NCI-H69 (cell line): ENCODE data around the gene WSCD1.

Experiments used
- DNase-seq: peaks from one replicate; lab custom pipeline; 2025; lab: John Stamatoyannopoulos, UW

The WSCD1 gene

DNA sequence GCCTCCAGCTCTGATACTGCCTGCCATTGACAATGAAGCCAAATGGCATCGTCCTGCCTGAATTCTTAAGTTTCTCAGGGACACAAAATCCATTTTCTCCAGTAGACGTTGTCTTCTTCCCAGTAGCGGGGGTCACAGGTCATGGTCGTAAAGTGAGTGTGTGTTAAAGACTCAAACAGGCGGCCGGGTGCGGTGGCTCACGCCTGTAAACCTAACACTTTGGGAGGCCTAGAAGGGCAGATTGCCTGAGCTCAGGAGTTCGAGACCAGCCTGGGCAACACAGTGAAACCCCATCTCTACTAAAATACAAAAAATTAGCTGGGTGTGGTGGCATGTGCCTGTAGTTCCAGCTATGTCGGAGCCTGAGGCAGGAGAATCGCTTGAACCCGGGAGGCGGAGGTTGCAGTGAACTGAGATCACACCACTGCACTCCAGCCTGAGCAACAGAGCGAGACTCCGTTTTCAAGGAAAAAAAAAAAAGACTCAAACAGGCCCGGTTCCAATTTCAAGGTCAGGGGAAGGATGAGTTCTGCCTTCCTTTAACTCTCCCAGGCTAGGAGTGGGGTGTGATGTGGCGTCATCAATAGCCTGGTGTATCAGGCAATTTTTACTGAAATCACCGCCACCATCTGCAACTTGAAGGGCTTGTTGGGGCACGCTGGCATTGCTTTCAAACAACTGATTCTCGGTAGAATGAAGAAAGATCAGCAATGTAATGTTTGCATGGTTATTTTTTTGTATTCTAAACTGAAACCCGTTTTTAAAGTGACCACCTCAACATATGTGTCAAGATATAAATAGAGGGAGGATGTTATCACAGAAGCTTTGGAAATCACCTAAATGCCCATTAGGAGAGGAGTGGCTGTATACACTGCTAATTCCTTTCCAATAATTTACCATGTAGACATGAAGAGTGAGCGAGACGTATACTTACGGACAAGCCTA lies 91.0 kb downstream of the WSCD1 start:
- no peak for DNase-seq

DNA sequence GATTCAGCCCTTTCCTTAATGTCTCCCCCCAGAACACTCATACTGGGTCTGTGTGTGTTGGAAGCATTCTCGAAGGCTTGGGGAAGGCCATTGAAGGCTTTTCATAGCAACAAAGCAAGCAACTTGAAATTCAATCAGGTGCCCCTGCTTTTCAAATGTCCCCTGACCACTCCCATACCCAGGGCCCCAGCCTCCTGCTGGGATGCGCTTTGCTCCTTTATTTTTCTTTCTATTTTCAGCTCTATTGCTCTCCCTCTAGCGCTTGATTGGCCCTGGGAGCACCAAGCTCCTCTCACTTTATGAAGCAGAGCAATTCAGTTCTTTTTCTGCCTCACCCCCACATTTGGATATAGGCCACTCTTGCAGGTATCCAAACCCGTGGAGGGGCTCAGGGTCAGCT lies 92.0 kb downstream of the WSCD1 start:
- DNase-seq = peak; percentile 4

DNA sequence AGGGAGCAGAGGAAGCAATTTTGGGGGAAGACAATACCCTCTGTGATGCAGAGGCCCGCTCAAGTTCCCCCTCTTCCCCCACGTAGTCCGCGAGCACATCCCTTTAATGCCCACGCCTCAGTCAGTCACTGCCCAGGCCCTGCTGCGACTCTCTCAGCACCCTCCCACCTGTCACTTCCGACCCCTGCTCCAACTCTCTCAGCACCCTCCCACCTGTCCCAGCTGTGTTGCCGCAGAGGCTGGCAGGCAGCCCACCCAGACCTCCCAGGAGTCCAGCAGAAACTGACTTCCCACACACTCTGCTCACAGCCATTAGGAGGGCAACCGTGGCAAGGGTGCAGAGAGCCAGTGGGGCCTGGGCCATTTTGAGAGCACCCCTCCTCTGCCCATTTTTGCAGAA lies 92.7 kb downstream of the WSCD1 start:
- DNase-seq = peak; percentile 59

DNA sequence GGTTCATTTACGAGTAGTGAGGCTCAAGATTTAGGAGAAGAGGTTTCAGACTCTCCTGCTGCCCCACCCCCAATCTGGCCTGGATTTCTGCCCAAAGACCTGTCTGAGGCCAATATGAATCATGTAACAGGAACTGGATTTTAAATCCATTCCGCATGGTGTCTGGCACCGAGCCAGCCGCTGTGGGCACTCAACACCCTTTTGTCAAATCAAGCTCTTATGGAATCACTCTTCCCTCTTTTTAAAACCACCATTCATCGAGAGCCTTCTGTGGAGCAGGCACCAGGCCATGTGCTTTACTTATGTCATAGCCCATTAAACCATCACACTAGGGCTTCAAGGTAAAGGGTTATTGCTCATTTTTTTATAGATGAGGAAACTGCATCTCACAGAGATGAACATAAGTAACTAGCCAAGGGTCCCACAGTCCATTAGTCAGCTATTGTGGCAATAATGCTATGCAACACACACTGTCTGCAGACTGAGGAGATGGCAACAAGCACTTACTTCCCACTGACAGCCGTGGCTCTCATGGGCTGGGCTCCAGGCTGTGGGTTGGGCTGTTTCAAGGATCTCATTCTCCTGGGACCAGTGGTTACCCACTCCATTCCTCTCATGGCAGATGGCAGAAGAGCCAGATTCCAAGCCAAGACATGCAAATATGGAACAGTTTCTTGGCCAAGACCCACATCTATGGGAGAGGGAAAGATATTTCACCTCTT lies 93.6 kb downstream of the WSCD1 start:
- DNase-seq = peak; percentile 85

DNA sequence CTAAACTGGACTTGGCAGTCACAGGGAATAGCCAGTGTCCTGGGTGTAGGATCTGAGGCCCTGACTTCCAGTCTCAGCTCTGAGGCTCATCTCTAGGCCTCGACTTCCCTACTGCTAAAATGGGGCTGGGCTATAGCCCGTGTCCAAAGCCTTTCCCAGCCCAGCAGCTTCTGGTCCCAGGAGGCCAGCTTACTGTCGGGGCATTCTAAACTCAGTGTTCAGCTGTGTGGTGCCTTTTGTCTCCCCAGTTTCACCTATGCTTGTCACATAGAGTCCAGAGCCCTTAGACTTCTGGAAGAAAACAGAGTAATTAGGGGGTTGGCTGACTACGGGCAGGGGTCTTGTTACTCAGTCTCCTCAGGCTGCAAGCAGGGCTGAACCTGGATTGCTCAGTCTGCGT lies 94.8 kb downstream of the WSCD1 start:
- no peak for DNase-seq

DNA sequence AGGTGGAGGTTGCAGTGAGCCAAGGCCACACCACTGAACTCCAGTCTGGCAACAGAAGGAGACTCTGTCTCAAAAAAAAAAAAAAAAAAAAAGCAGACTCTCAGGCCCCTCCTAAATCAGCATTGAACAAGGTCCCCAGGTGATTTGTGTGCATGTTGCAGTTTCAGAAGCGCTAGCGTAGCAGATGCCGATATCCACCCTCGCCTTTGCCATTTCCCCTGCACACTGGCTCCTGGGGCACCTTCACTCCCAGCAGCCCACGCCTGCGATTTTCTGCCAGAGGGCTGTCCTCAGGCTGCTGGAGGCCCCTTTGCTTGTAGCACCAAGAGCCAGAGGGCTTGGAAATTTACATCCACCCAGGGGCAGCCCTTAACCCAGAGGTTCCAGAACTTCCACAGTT lies 95.6 kb downstream of the WSCD1 start:
- no peak for DNase-seq

DNA sequence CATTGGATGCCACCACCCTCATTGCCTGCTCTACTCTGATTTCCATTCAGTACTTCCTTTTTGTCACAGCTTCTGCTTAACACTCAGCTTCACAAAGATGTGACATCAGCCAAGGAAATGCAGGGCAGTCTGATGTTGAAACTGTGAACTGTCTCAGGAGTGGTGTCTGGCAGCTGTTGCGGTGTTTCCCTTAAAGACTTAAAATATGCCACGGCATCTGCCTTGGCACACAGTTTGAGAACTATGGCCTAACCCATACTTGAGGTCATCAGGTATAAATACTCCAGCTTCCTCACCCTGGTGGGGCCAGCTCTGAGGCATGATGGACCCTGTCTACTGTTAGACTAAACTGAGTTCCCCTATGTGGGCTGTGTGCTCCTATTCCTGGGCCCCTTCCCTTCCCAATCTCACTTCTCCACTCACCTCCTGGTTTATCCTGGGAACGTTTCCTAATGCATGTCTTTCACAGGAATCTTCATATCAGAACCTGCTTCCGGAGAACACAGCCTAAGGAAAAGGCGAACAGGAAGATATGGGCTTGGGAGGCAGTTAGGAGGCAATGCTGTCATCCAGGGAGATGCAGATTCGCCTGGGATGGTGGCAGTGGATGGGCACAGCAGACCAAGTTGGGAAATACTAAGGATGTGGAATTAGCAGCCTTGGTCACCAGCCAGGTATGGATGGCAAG lies 96.5 kb downstream of the WSCD1 start:
- DNase-seq = no peak

DNA sequence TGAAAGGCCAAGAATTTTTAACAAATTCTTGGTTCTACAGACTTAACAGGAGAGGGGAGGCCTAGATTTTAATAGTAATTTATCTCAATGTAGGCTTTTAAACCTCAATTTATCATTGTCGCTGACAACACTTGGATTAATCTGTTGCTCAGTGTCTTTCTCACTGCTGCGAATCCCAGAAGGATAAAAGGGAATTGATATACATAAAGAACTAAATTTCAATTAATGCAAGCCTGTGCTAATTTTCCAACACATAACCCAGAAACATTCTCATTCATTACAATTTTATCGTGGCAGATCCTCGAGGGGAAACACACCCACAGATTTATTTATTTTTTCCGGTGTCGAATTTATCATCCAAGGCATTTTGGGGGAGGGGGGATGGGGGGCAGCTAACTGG lies 98.1 kb downstream of the WSCD1 start:
- no peak for DNase-seq

DNA sequence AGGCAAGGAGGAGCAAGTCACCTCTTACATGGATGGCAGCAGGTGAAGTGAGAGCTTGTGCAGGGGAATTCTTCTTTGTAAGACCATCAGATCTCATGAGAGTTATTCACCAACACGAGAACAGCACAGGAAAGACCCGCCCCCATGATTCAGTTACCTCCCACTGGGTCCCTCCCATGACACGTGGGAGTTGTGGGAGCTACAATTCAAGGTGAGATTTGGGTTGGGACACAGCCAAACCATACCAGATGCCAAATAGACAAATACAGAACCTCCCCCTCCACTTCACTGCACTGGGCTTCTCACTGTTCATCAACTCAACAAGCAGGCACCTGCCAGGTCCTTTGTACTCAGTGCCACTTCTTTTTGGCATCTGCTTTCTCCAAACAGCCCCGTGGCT lies 100.2 kb downstream of the WSCD1 start:
- peak; percentile 30 for DNase-seq

DNA sequence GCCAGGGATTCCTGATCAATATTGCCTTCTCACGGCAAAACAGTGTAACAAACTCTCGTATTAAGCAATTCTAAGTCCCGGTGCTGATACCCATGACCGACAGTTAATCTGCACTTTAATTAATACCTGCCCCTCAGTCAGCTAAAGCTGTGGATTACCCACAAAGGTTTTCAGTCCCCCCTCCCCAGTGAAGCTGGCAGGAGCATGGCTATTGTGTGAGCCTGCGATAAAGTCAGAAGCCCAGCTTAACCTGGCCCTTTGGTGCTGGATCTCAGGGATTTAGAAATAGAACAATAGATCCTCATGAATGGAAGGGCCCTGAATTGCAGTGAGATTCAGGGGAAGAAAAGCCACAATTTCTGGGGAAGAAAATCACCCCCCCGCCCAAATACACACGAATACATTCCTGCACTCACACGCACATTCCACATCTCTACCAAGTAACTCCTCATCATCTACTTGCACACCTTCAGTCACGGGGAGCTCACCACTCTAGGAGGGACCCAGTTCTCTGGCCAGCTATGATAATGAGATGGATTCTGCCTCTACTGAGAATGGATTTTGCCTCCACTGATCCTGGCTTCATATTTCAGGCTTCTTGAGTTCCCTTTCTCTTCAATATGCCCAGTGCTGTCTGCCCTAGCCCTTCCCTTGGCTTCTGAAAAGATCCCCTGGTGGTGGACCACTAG lies 102.6 kb downstream of the WSCD1 start:
- no peak for DNase-seq

DNA sequence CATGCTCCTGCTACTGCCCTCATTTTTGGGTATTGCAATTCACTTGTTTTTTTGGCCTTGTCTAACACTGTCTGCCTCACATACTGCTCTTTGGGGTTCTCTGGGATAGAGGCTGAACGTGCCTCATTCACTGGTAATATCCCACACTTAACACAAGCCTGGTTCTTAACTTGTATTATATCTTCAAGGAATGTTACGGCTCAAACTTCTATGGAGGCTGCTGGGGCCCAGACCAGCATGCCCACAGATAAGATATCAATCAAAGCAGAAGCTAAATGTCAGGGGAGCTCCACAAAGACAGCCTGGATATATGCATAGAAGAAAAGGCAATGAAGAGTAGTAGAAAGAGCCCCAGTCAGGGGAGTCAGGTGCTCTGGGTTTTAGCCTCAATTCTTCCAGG lies 103.5 kb downstream of the WSCD1 start:
- DNase-seq = no peak
